Medulla oblongata (tissue), 1 donor: ENCODE results near the gene PTPRN2.
"Not testable (repeated sequence)": the region's sequence is repeated elsewhere in the genome, so short reads cannot be mapped to it uniquely, and the experiment has no call there.

Experiments used
- DNase-seq: peaks from one replicate; pipeline ENCODE4 v3.0.0-alpha.2; 2015; ENCODE audit errors: extremely low spot score

The PTPRN2 gene

GRCh38 chr7:158366916-158367633, 220.5 kb downstream of the PTPRN2 start:
- no peak for DNase-seq

- DNase-seq, result no peak
These were observed 221.3 kb downstream of the PTPRN2 start for GRCh38 chr7:158366346-158366745.

GRCh38 chr7:158365267-158365666, 222.4 kb downstream of the PTPRN2 start:
- DNase-seq, result no peak

DNA sequence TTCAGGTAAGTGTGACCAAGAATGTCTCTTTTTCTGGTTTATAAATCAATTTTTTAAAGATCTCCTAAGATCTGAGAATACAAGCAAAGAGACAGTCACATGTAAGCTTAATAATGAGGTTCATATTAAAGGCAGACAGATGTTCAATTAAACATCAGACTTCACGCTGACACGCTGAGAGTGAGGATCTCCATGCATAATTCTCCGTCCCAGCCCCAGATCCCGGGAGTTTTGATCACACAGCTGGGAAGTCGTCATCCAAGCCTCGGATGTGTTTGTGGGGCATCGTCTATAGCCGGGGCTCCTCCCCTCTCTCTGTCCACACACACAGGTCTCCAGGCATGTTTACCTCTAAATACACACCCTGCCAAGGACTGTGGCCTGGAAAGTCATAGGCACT, 223.2 kb downstream of the PTPRN2 start:
- DNase-seq, result no peak

GRCh38 chr7:158362912-158363905, 224.4 kb downstream of the PTPRN2 start:
- no peak for DNase-seq

DNA sequence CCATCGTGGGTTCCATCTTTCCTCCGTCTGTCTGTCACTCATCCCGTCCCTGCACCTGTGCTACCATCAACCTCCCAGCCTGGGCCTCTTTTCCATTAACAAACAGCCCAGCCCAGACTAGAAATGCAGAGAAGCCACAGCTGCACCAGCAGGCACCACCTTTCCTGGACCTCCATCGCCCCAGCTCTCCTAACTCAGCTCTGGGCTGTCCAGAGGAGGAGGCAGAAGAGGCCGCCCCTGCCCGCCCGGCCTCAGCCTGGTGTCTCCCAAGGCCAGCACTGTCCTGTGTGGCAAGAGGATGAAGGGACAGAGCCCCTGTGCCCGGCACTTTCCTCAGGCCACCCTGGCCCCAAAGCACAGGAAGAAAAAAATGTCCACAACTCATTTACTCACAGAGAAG, 225.6 kb downstream of the PTPRN2 start:
- no peak for DNase-seq

DNA sequence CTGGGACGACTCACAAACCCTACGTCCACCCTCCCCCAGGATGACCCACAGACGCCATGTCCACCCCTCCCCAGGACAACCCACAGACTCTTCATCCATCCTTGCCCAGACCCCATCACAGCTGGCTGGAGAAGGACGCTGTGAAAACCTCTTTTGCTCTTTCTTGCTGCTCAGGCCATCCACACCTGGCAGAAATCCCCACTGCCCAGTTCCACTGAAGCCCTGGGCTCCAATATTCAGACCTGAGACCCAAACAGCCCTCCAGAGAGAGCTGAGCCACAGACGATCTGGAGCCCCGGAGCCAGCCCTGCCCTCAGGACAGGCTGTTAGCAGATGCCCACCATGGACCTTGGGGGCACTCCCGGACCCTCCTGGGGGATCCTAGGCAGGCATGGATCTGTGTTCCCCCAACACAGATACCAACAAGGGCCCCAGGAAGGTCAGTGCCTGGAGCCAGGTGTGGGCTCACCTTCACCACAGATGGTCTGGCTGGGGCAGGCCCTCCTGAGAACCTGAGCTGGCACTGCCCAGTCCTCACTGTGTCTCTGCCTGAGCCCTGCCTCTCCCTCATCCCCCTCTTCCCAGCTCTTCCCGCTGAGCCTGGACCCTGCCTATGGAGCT, 226.2 kb downstream of the PTPRN2 start:
- no peak for DNase-seq

GRCh38 chr7:158358926-158359645, 228.5 kb downstream of the PTPRN2 start:
- DNase-seq, result no peak

GRCh38 chr7:158357898-158358821, 229.5 kb downstream of the PTPRN2 start:
- DNase-seq, result no peak

- DNase-seq, result no peak
These were observed 230.3 kb downstream of the PTPRN2 start for GRCh38 chr7:158357106-158357897.

DNA sequence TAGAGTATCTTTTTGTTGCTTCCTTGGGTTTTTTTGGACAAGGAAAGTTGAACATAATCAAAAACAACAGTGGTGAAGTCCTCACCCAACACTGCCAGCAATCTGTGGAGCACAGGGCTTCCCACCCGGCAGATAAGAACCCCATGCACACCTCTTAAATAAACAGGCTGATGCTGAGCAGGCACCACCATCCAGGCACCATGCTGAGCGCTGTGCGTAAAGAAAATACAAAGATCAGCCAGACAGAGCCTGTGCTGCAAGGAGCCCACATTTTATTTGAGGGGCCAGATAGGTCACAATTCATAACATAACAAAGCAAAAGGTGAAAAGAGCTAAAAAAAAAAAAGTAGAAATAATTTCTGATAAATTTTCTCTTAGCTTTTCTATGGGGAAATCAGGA, 231.2 kb downstream of the PTPRN2 start:
- DNase-seq, result no peak

- no peak for DNase-seq
These were observed 232.1 kb downstream of the PTPRN2 start for GRCh38 chr7:158355456-158356065.

DNA sequence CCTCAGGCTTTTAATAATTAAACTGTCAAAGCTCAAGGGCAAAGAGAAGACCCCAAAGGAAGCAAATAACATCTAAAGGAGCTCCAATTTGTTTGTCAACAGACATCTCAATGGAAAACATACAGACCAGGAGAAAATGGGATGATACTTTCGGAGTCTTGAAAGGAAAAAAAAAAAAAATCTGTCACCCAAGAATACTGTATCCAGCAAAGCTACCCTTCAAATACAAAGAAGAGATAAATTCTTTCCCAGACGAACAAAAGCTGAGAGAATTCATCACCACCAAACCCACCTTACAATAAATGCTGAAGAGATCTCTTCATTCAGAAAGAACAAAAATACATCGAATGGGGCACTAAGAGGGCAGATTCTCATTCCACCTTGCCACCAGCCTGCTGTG, 232.8 kb downstream of the PTPRN2 start:
- no peak for DNase-seq

- DNase-seq, result no peak
These were observed 233.7 kb downstream of the PTPRN2 start for GRCh38 chr7:158353606-158354570.

DNA sequence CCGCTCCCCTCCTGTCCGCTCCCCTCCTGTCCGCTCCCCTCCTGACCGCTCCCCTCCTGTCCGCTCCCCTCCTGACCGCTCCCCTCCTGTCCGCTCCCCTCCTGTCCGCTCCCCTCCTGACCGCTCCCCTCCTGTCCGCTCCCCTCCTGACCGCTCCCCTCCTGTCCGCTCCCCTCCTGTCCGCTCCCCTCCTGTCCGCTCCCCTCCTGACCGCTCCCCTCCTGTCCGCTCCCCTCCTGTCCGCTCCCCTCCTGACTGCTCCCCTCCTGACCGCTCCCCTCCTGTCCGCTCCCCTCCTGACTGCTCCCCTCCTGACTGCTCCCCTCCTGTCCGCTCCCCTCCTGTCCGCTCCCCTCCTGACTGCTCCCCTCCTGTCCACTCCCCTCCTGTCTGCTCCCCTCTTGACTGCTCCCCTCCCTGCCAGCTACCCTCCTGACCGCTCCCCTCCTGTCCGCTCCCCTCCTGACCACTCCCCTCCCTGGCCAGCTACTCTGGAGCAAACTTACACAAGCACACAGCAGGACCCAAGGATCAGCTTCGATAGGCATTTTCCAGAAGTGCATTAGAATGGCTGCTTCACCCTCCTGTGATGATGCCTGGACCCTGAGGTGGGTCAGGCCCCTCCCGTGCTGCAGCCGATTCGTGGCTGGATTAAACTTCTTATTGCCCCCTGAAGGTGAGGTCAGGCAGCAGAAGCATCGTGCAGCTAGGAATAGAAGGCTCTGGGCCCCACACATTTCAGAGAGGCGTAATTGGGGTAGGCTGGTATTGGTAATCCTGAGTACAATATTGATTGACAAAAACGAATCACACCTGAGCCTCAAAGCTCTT, 235.5 kb downstream of the PTPRN2 start:
- DNase-seq, result not testable (repeated sequence)

DNA sequence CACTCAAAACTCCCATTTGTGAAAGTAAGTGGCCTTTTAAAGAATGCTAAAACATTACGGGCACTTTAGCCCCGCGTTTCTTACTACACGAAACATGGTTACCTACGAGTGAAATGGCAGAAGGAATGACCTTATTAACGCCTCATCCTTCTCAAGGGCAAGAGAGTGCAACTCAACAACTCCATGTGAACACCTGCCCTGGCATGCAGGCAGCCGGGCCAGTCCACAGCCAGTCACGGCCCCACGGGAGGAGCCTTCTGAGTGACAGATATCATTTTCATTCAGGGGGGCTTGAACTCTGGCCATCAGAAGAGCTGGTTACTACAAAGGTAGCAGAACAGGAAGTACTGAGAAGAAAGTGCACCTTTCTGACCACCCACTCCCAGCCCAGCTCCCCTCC, 236.1 kb downstream of the PTPRN2 start:
- DNase-seq, result no peak

DNA sequence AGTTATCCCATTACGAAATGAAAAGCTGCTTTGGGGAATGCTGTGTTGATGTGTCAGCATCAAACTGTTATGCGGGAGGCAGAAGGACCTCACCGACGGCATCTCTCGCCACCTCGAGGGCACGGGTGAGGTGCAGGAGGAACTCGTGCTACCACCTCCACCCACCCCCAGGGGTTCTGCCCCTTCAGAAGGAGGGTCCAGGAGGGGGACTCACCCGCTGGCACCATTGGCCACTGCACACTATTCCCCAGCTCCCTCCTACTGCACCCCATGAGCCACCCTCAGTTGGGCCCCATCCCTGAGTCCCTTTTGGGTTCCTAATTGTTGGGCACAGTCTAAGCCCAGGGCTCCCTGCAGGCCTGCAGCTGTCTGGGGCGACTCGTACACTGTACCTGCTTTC, 236.6 kb downstream of the PTPRN2 start:
- DNase-seq, result no peak
